ENCODE data around the gene MTHFD2.

MTHFD2 gene

DNA sequence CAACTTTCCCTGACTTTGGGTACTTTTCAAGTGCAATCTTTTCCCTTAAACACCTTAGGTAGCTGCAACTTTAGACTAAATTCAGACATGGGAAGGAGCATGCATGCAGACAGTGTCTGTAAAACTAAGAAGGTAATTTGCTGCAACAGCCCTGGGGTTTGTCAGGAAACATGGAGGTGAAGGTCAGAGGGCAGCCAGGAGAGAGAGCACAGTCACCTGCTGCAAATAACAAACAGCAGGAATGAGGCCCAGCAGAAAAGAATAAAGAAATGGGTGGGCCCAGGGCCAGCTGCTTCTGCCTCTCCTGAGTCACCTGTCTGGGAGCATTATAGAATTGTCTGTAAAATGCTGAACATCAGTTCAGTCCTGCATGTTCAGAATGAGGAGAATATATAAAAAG is 35.2 kb downstream of the MTHFD2 start:
- DNase-seq (ENCODE audit: extremely low read depth, insufficient read length): no peak
- Histone ChIP-seq H3K36me3 (ENCODE audit: control insufficient read depth, insufficient read depth, low read length) (no peaks in the 10 kb centered on the region), H3K27me3 (replicated peaks; ENCODE audit: control insufficient read depth, insufficient read depth, low read length) (no peaks in the 10 kb centered on the region), H3K4me3 (replicated peaks; ENCODE audit: low read depth, low read length) (no peak overlapping the region)
- no peak for TF ChIP-seq CTCF (IDR thresholded peaks at IDR 0.05; ENCODE audit: insufficient read depth, low read length, poor library complexity, severe bottlenecking)

- TF ChIP-seq CTCF (IDR thresholded peaks at IDR 0.05; ENCODE audit: insufficient read depth, low read length, poor library complexity, severe bottlenecking): no peak
- no peak for DNase-seq (ENCODE audit: extremely low read depth, insufficient read length)
- H3K4me3 ChIP-seq (replicated peaks; ENCODE audit: low read depth, low read length): no peak overlapping the region
- H3K27me3 ChIP-seq (replicated peaks; ENCODE audit: control insufficient read depth, insufficient read depth, low read length): no peaks in the 10 kb centered on the region
- H3K36me3 ChIP-seq (ENCODE audit: control insufficient read depth, insufficient read depth, low read length): no peaks in the 10 kb centered on the region
Measured at GRCh38 chr2:74235041-74235440, 36.6 kb downstream of the MTHFD2 start.

DNA sequence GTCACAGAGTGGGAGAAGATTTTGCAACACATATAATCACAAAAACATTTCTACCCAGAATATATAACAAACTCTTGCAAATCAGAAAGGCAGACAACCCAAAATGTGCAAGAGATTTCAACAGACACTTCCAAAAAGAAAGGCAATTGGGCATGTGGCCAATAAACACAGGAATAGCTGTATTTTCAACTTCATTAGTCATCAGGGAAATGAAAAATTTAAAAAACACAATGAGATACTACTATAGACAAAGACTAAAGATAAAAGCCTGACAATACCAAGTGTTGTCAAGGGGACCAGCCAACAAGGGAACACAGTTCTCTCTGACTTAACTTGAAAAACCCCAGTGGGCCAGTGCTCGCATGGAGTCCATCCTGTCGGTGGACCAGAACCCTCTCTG is 40.5 kb downstream of the MTHFD2 start:
- DNase-seq (ENCODE audit: extremely low read depth, insufficient read length): no peak
- Histone ChIP-seq H3K4me3 (replicated peaks; ENCODE audit: low read depth, low read length) (no peak overlapping the region), H3K27me3 (replicated peaks; ENCODE audit: control insufficient read depth, insufficient read depth, low read length) (no peaks in the 10 kb centered on the region), H3K36me3 (ENCODE audit: control insufficient read depth, insufficient read depth, low read length) (no peaks in the 10 kb centered on the region)
- TF ChIP-seq CTCF (IDR thresholded peaks at IDR 0.05; ENCODE audit: insufficient read depth, low read length, poor library complexity, severe bottlenecking): no peak

DNA sequence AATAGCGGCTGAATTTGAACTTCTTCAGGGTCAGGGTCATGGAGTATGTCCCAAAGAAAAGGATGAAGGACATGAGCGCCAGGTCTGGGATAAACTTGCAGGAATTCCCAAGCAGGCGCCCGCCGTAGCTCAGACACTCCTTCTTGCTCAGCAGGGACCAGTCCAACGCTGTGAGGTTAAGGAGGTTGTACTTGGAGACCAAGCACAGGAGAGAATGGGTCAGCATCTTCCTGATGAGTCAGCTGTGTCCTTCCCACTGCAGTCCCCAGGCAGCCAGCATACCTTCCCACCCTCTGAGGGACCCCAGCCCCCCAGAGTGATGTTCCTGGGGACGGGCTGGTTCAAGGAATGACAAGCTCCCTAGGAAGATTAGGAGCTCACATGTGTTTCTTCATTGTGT is 40.9 kb downstream of the MTHFD2 start:
- no peak for TF ChIP-seq CTCF (IDR thresholded peaks at IDR 0.05; ENCODE audit: insufficient read depth, low read length, poor library complexity, severe bottlenecking)
- Histone ChIP-seq H3K4me3 (replicated peaks; ENCODE audit: low read depth, low read length) (no peak overlapping the region), H3K27me3 (replicated peaks; ENCODE audit: control insufficient read depth, insufficient read depth, low read length) (no peaks in the 10 kb centered on the region), H3K36me3 (ENCODE audit: control insufficient read depth, insufficient read depth, low read length) (no peaks in the 10 kb centered on the region)
- no peak for DNase-seq (ENCODE audit: extremely low read depth, insufficient read length)

DNA sequence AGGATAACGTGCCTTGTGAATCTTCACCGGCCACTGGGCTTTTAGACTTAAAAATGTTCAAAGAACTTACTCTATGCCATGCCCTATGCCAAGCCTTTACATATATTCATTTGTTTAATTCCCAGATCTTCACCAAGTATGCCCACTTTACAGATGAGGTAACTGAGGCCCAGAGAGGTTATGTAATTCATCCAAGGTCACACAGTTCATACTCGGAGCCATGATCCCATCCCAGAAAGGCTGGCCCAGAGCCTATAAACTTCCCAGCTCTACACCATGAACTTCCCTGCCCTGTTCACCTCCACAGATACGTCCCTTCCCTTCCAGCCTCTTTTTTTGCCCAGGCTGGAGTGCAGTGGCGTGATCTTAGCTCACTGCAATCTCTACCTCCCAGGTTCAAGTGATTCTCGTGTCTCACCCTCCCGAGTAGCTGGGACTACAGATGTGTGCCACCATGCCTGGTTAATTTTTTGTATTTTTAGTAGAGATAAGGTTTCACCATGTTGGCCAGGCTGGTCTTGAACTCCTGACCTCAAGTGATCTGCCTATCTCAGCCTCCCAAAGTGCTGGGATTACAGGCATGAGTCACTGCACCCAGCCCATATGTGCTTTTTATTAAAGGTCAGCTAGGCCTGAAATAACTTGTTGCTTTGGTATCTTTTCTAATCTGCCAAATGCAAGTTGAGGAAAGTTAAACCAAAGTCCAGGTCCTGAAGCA is 44.1 kb downstream of the MTHFD2 start:
- Histone ChIP-seq H3K36me3 (ENCODE audit: control insufficient read depth, insufficient read depth, low read length) (no peaks in the 10 kb centered on the region), H3K4me3 (replicated peaks; ENCODE audit: low read depth, low read length) (no peak overlapping the region), H3K27me3 (replicated peaks; ENCODE audit: control insufficient read depth, insufficient read depth, low read length) (no peaks in the 10 kb centered on the region)
- TF ChIP-seq CTCF (IDR thresholded peaks at IDR 0.05; ENCODE audit: insufficient read depth, low read length, poor library complexity, severe bottlenecking): no peak
- no peak for DNase-seq (ENCODE audit: extremely low read depth, insufficient read length)

GRCh38 chr2:74244286-74244685 is 45.9 kb downstream of the MTHFD2 start:
- no peaks in the 10 kb centered on the region for H3K36me3 ChIP-seq (ENCODE audit: control insufficient read depth, insufficient read depth, low read length)
- TF ChIP-seq CTCF (IDR thresholded peaks at IDR 0.05; ENCODE audit: insufficient read depth, low read length, poor library complexity, severe bottlenecking): no peak
- no peaks in the 10 kb centered on the region for H3K27me3 ChIP-seq (replicated peaks; ENCODE audit: control insufficient read depth, insufficient read depth, low read length)
- no peak for DNase-seq (ENCODE audit: extremely low read depth, insufficient read length)
- no peak overlapping the region for H3K4me3 ChIP-seq (replicated peaks; ENCODE audit: low read depth, low read length)

All from GM06990 (cell line).